AG04449 (cell line): Measurements from ENCODE around the gene CCDC85B.

ENCODE experiments used
- CTCF ChIA-PET: fragments of 350-600 bp; formaldehyde crosslinking; extraction: SDS; loops from one replicate; lab custom pipeline; 2021; ENCODE audit warnings: antibody characterized with exemption; lab: Yijun Ruan, JAX
- POLR2A ChIA-PET: fragments of 400-600, 350-600 bp; formaldehyde crosslinking; extraction: SDS; loops from one replicate; lab custom pipeline; 2020; ENCODE audit warnings: antibody characterized with exemption, inconsistent platforms; lab: Yijun Ruan, JAX
- DNase-seq: peaks from one replicate; pipeline ENCODE4 v3.0.0-alpha.2; 2010; ENCODE audit warnings: low read depth, low spot score
- H3K4me3 ChIP-seq: 2 replicates; pipeline ENCODE4 v1.5.1; 2011; ENCODE audit warnings: low read depth, mild to moderate bottlenecking, control low read depth, low read length
- TF ChIP-seq, protein P1 (sequence below): IDR thresholded peaks from one replicate; pipeline ENCODE4 v1.5.1; 2011; ENCODE audit warnings: mild to moderate bottlenecking, moderate library complexity, low read length, control low read depth, inconsistent platforms; ENCODE audit not compliant: insufficient read depth; ENCODE audit errors: missing control alignments

The CCDC85B gene

DNA sequence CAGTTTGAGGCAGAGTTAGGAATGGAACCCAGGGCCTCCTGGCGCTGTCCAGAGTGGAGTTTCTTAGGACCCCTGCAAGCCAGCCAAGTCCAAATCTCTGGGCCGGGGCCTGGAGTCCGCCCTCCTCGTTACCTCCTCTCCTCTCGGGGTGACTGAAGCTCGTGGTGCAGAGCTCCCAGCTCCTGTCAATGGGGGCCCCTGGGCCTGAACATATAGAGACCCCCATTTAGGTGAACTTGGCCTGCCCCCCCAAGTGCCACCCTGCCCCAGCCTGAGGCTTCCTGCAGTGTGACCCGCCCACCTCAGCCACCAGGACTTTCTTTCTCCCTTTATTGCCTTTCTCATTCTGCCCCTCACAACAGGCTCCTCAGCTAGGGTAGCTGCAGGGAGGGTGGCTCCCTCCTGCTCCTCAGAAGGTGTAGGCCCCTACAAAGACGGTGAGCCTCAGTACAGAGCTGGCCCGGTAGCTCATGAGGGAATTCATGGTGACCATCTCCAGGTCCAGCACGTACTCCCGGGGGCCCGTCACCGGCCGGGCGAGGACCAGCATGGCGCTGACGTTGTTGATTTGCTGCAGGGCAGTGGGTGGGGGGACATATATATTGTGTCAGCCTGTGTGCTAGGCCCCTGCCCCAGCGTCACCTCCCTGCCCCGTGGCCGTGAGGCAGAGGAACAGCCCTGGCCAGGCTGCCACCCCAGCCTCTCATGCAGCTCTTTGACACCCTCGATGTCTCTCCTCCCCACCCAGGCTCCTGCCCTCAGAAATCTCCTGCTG, 23.8 kb upstream of the CCDC85B start:
- no peak for DNase-seq

DNA sequence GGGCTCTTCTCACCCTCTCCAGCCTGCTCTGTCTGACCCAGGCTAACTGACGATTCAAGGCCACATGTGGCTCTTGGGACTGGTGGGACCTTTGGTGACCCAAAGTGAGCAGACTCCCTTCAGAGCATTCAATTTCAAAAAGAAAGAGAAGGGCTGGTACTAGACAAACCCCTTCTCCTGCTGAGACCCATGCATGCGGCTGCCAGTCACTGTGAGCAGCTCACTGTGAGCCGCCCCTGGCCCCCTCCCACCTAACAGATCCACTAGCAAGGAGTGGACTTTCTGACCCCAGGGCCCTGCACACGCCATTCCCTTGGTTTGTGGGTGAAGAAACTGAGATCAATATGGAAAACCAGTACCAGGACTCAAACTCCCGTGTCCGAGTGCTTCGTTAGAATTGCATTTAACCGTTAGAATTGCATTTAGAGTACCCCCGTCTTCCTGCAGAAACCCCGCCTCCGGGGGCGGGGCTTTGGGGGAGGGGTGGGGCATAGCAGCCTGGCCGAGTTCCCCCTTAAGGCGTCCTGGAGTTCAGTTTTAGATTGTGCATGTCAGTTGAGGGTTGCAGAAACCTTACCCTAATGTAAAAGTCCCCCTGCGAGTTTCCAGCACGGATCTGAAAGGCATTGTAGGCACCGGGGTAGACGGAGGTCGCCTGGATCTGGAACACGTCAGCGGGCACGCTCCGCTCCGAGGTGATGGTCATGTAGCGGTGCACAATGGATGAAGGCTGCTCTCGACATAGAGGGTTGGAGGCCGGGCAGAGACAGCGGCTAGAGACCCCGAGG, 23.0 kb upstream of the CCDC85B start:
- POLR2A ChIA-PET: interaction anchor here (2.1 to 6.8 kb wide), 2 partner anchors 8 to 9 kb away, joined by 5 to 103 read pairs; partner anchors contain the start of genes CFL1 and MUS81
- CTCF ChIA-PET: interaction anchor here (0.7 to 33.3 kb wide), 4 partner anchors 6 to 112 kb away, joined by 5 to 1090 read pairs (median 269); partner anchors contain the start of genes CCDC85B, CFL1, FIBP and MUS81
- no peak for DNase-seq
- TF ChIP-seq, protein P1, sequence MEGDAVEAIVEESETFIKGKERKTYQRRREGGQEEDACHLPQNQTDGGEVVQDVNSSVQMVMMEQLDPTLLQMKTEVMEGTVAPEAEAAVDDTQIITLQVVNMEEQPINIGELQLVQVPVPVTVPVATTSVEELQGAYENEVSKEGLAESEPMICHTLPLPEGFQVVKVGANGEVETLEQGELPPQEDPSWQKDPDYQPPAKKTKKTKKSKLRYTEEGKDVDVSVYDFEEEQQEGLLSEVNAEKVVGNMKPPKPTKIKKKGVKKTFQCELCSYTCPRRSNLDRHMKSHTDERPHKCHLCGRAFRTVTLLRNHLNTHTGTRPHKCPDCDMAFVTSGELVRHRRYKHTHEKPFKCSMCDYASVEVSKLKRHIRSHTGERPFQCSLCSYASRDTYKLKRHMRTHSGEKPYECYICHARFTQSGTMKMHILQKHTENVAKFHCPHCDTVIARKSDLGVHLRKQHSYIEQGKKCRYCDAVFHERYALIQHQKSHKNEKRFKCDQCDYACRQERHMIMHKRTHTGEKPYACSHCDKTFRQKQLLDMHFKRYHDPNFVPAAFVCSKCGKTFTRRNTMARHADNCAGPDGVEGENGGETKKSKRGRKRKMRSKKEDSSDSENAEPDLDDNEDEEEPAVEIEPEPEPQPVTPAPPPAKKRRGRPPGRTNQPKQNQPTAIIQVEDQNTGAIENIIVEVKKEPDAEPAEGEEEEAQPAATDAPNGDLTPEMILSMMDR: no peak
- no peak overlapping the region for H3K4me3 ChIP-seq

More for the DNA sequence above, 23.8 kb upstream of the CCDC85B start:
- CTCF ChIA-PET: interaction anchor here (0.7 to 33.3 kb wide), 4 partner anchors 8 to 155 kb away, joined by 5 to 1090 read pairs (median 185); partner anchors contain the start of genes CCDC85B, CFL1, FIBP and KAT5
- TF ChIP-seq, protein P1: no peak
- no peak overlapping the region for H3K4me3 ChIP-seq
- POLR2A ChIA-PET: interaction anchor here (0.9 to 6.8 kb wide), 3 partner anchors 7 to 34 kb away, joined by 3 to 103 read pairs (median 5); partner anchors contain the start of genes CCDC85B, CFL1, FOSL1 and MUS81

DNA sequence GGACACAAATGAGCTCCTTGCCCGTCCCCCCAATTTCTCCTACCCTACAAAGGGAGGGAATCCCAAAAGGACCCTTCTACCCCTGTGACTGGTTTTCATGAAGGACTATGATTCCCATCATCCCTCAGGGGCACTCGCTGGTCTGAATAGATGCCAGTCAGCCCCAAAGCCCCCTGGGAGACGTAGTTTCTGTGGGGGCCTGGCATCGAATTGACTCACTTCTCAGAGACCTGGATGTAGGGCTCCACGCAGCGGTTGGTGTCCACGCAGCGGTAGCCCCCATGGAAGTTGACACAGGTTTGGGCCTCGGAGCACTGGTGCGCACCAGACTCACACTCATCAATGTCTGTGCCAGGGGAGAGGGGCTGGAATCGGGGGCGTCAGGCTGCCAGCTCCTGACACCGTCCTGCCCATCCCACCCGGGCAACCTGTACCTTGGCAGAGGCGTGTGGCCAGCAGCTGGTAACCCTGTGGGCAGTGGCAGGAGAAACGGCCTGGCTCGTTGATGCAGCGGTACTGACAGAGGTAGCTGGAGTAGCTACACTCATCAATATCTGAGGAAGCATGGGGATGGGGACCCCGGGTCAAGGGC, 22.3 kb upstream of the CCDC85B start:
- ChIA-PET CTCF (interaction anchor here (1.5 to 33.3 kb wide), 4 partner anchors 7 to 199 kb away, joined by 3 to 1090 read pairs (median 269); partner anchors contain the start of genes CCDC85B, FIBP, MUS81 and SART1), POLR2A (interaction anchor here (2.1 to 6.8 kb wide), 2 partner anchors 8 to 9 kb away, joined by 5 to 103 read pairs; partner anchors contain the start of genes CFL1 and MUS81)
- no peak overlapping the region for H3K4me3 ChIP-seq
- no peak for DNase-seq
- TF ChIP-seq, protein P1: no peak

DNA sequence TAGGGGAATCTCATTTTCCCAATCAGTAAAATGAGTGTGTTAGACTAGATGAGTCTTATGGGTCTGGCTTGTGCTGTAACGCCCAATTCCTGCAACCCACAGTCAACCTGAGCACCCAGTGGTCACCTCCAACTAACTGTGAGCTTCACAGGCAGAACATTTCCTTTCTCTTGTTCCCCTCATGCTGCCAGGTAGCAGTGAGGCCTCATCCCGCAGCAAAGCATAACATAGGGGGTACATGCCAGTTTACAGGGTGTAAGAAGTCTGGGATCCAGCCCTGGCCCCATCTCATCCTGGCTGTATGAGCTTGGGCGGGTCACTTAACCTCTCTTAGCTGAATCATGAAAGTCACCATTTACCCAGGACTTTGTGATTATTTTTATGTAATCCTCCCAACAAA, 21.6 kb upstream of the CCDC85B start:
- H3K4me3 ChIP-seq: no peak overlapping the region
- ChIA-PET POLR2A (interaction anchor here (0.6 to 6.8 kb wide), 3 partner anchors 8 to 144 kb away, joined by 3 to 103 read pairs (median 5); partner anchors contain the start of genes CFL1 and MUS81), CTCF (interaction anchor here (1.5 to 33.3 kb wide), 5 partner anchors 8 to 199 kb away, joined by 3 to 1090 read pairs (median 174); partner anchors contain the start of genes CCDC85B, FIBP, KAT5 and MUS81)
- TF ChIP-seq, protein P1: no peak
- no peak for DNase-seq

DNA sequence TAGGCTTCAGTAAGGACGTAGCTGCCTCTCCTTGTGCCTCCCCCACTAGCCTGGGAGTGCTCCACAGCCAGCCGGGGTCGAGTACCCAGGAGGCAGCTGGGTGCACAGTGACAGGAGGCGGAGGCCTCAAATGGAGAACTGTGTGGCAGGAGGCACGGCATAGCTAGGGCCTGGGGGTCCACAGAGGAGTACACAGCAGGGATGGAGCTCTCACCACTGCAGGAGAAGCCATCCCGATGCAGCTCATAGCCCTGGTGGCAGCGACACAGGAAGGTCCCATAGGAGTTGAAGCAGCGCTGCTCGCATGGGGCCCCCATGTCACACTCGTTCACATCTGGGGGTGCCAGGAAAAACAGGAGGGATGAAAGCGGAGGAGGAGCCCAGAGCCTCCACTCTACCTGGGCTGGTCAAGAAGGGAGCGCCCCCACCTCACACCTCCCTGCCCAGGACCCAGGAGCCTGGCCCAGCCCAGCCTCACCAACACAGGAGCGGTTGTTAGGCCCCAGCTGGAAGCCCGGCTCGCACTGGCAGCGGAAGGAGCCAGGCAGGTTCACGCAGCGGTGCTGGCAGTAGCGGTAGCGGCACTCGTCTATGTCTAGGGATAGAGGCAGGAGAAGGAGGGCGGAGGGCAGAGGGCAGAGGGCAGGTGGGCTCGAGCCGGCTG, 20.7 kb upstream of the CCDC85B start:
- CTCF ChIA-PET: interaction anchor here (0.8 to 33.3 kb wide), 6 partner anchors 9 to 158 kb away, joined by 3 to 1090 read pairs (median 90); partner anchors contain the start of genes CCDC85B, FIBP, KAT5 and MUS81
- no peak overlapping the region for H3K4me3 ChIP-seq
- TF ChIP-seq, protein P1: no peak
- DNase-seq: no peak
- POLR2A ChIA-PET: interaction anchor here (1.4 to 6.8 kb wide), 2 partner anchors 10 to 21 kb away, joined by 5 to 103 read pairs; partner anchors contain the start of genes CCDC85B, CFL1 and MUS81
